ENCODE measurements around the gene ZNRF4.

DNA sequence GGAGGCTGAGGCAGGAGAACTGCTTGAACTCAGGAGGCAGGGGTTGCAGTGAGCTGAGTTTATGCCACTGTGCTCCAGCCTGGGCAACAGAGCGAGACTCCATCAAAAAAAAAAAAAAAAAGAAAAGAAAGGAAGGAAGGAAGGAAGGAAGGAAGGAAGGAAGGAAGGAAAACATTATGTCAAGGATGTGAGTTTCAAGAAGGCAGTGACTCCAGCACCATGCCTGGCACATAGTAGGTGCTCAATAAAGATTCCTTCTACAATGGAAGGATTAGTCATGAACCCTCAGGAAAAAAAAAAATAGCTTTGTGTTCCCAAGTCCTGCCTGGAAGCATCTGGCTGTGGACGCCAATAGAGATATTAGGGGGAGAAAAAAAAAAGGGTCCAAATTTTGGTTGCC lies 10.1 kb upstream of the ZNRF4 start:
- TF ChIP-seq, protein P1, sequence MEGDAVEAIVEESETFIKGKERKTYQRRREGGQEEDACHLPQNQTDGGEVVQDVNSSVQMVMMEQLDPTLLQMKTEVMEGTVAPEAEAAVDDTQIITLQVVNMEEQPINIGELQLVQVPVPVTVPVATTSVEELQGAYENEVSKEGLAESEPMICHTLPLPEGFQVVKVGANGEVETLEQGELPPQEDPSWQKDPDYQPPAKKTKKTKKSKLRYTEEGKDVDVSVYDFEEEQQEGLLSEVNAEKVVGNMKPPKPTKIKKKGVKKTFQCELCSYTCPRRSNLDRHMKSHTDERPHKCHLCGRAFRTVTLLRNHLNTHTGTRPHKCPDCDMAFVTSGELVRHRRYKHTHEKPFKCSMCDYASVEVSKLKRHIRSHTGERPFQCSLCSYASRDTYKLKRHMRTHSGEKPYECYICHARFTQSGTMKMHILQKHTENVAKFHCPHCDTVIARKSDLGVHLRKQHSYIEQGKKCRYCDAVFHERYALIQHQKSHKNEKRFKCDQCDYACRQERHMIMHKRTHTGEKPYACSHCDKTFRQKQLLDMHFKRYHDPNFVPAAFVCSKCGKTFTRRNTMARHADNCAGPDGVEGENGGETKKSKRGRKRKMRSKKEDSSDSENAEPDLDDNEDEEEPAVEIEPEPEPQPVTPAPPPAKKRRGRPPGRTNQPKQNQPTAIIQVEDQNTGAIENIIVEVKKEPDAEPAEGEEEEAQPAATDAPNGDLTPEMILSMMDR (IDR thresholded peaks at IDR 0.05 in 2 of 3, conservative IDR thresholded peaks at IDR 0.05 in 1 of 3; ENCODE audit: control insufficient read depth in 2 of 3, extremely low read depth in 1 of 3, insufficient read depth in 1 of 3, low read depth in 3 of 3, low read length in 3 of 3) = no peak
- TF ChIP-seq TAF1 (IDR thresholded peaks at IDR 0.05; ENCODE audit: borderline replicate concordance, low read depth, low read length) (no peak), HCFC1 (IDR thresholded peaks at IDR 0.05; ENCODE audit: low read length) (no peak), CREB1 (IDR thresholded peaks at IDR 0.05; ENCODE audit: low read depth) (no peak), POLR2A (IDR thresholded peaks at IDR 0.05; ENCODE audit: low read depth, low read length) (no peak), ASH2L (IDR thresholded peaks at IDR 0.05; ENCODE audit: borderline replicate concordance, low read depth) (no peak), ZNF384 (IDR thresholded peaks at IDR 0.05; ENCODE audit: borderline replicate concordance, low read depth, low read length) (no peak), NFYB (IDR thresholded peaks at IDR 0.05; ENCODE audit: insufficient read depth, low read depth, low read length) (no peak)

Measured in GM12878 (cell line).